NT2/D1 (cell line): ENCODE data around the gene GNE.

Source experiments
- SUZ12 ChIP-seq: IDR thresholded peaks from 2 replicates; pipeline ENCODE4 v1.6.1; 2011; ENCODE audit not compliant: insufficient read length, insufficient read depth; ENCODE audit errors: extremely low read depth
- YY1 ChIP-seq: IDR thresholded peaks from 2 replicates; pipeline ENCODE4 v1.6.1; 2011; ENCODE audit not compliant: insufficient read length, insufficient read depth
- ZNF274 ChIP-seq: IDR thresholded peaks from 2 replicates; pipeline ENCODE4 v1.6.1; 2011; ENCODE audit warnings: mild to moderate bottlenecking, low read depth, low read length

DNA sequence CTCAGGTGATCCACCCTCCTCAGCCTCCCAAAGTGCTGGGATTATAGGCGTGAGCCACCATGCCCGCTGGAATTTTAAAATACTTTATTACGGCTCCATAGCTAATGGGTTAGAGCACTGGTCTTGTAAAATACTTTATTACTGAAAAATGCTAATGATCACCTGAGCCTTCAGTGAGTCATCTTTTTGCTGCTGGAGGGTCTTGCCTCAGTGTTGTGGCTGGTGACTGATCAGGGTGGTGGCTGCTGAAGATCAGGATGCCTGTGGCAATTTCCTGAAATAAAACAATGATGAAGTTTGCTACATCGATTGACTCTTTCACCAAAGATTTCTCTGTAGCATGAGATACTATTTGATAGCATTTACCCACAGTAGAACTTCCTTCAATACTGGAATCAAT, 26.0 kb upstream of the GNE start:
- no peak for TF ChIP-seq SUZ12
- no peak for TF ChIP-seq YY1
- no peak for TF ChIP-seq ZNF274
